Rectal smooth muscle tissue (tissue), 1 donor: ENCODE results near the gene GTPBP1.

Experiments used
- H3K27ac ChIP-seq: one replicate; pipeline ENCODE4 v1.7.0; 2013; ENCODE audit warnings: low read depth, low read length, inconsistent platforms
- H3K27me3 ChIP-seq: one replicate; pipeline ENCODE4 v1.7.0; 2013; ENCODE audit warnings: low read length; ENCODE audit not compliant: control insufficient read depth, insufficient read depth
- H3K36me3 ChIP-seq: one replicate; pipeline ENCODE4 v1.7.0; 2013; ENCODE audit warnings: low read length; ENCODE audit not compliant: control insufficient read depth, insufficient read depth
- H3K4me1 ChIP-seq: one replicate; pipeline ENCODE4 v1.7.0; 2013; ENCODE audit warnings: low read length; ENCODE audit not compliant: control insufficient read depth, insufficient read depth
- H3K4me3 ChIP-seq: one replicate; pipeline ENCODE4 v1.7.0; 2013; ENCODE audit warnings: low read length
- H3K9ac ChIP-seq: one replicate; pipeline ENCODE4 v1.7.0; 2013; ENCODE audit warnings: low read length

Gene GTPBP1

DNA sequence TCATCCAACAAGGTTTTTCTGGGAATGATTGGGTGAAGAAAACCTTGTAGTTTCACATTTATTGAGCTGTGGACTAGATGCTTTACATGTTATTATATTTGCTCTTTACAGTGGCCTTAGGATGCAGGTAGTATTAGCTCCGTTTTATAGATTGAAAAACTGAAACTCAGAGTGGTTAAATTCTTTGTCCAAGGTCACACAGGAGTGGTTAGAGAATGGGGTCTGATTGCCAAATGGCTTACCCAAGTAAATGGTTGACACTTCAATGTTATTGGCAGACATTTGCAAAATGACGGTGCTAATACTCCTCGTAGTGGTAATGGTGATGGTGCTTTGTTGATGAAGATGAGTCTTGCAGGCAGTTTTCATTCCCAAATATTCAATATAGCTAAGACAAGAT, 2.2 kb downstream of the GTPBP1 start:
- no peaks in the 10 kb centered on the region for H3K27me3 ChIP-seq
- H3K4me1 ChIP-seq = peaks cover 14% of the 10 kb centered on the region
- peak overlapping the region; percentile 83 for H3K4me3 ChIP-seq
- no peak overlapping the region for H3K27ac ChIP-seq
- H3K36me3 ChIP-seq = no peaks in the 10 kb centered on the region
- H3K9ac ChIP-seq = no peak overlapping the region

DNA sequence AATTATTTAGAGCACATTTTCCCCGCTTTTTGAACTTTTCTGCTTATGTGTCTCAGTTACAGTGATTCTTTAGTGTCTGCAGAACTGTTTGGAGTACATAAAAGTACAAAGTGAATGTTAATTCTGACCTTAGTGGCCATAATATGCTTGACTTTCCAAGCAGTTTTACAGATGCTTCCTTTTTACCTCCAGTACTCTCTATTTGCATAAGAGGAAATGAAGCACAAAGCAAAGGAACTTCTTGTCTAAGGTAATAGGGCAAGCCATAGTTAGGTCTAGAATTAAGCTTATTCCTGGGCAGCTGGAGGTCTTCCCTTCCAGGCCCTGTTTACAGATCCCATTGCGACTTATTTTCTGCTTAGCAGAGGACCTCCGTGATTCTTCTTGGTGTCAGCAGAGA, 3.6 kb downstream of the GTPBP1 start:
- Histone ChIP-seq H3K27me3 (no peaks in the 10 kb centered on the region), H3K27ac (no peak overlapping the region), H3K4me1 (peaks cover 14% of the 10 kb centered on the region), H3K9ac (no peak overlapping the region), H3K4me3 (no peak overlapping the region), H3K36me3 (no peaks in the 10 kb centered on the region)

DNA sequence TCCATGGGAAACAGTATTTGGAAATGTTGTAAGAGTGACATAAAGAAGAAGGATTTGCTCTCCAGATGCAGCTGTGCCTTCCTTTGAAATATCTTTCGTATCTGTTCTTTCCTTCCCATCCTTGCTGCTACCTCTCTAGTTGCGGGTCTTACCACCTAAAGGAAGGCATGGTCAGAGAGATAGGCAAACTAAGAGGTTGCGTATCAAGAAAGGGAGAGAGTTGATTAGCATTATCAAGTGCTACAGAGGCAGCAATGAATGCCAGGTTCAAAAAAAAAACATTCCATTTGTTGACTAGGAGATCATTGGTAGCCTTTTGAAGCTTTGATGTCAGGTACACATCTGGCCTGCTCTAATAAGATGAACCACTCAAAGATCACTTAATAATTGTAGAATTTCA, 4.6 kb downstream of the GTPBP1 start:
- Histone ChIP-seq H3K27ac (no peak overlapping the region), H3K27me3 (no peaks in the 10 kb centered on the region), H3K36me3 (no peaks in the 10 kb centered on the region), H3K4me1 (peaks cover 8% of the 10 kb centered on the region), H3K4me3 (no peak overlapping the region), H3K9ac (no peak overlapping the region)

DNA sequence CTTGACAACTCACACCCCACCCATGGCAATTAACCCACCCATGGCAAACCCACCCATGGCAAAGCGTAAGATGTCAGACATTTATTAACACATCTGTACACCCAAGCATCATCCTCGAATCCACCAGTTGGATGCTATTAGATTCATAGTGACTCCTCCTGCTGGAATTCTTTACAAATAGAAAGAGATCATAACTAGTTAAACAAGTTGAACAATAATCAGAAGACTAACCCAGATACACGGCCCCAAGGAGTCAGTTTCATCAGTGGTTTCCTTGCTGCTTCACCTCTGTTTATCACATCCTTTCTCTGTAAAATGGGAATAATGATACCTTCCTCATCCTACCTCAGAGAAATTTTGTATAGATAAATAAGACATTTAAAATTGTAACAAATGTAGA, 5.1 kb downstream of the GTPBP1 start:
- Histone ChIP-seq H3K4me1 (peaks cover 8% of the 10 kb centered on the region), H3K9ac (no peak overlapping the region), H3K36me3 (peaks cover 2% of the 10 kb centered on the region), H3K4me3 (no peak overlapping the region), H3K27ac (no peak overlapping the region), H3K27me3 (no peaks in the 10 kb centered on the region)

DNA sequence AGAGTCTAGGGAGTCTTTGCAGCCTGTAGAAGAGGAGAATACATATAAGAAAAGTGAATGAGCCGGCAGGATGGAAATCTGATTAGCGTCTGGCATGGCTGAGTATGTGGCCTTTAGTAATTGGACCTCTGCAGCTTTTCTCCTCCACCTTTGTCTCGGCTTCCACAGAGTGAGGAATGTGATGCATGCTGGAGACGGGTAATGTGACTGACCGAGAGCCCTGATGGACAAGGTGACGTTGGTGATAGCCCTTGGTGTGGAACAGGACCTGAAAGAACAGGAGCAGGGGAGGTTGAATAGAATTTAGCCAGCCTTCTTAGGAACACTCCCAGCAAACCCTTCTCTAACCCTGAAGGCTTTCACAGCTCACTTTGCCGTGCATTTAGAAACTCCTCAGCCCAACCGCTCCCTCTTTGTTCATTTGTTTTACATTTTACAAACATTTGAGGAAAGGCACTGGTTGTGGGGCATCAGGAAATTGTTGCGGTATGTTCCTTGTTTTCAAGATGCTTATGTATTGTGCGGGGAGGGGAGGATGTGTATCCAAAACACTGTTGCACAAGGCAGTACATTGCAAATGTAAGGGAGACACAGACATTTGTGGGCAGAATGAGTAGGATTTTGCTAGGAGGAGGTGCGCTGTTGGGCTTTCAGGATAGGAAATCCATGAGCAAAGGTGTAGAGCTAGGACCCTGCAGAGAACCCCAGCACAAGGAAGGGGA, 6.9 kb downstream of the GTPBP1 start:
- Histone ChIP-seq H3K4me3 (no peak overlapping the region), H3K27me3 (no peaks in the 10 kb centered on the region), H3K4me1 (no peaks in the 10 kb centered on the region), H3K27ac (no peak overlapping the region), H3K36me3 (peaks cover 17% of the 10 kb centered on the region), H3K9ac (no peak overlapping the region)

DNA sequence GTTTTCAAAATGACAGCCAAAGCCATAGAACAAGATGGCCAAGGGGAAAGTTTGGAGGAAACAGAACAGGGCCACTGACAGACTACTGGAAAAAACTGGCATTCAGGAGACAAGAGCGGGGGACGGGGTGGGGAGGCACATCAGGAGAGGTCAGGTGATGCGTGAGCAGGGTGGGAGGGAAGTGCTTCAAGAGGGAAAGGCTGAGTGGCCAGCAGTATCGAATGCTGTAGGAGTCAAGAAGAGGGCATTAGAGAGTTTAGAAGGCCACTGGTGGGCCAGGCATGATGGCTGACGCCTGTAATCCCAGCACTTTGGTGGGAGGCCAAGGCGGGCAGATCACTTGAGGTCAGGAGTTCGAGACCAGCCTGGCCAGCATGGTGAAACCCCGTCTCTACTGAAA, 8.2 kb downstream of the GTPBP1 start:
- no peak overlapping the region for H3K9ac ChIP-seq
- H3K4me1 ChIP-seq = no peaks in the 10 kb centered on the region
- H3K27me3 ChIP-seq = no peaks in the 10 kb centered on the region
- H3K4me3 ChIP-seq = no peak overlapping the region
- no peak overlapping the region for H3K27ac ChIP-seq
- peaks cover 20% of the 10 kb centered on the region for H3K36me3 ChIP-seq

DNA sequence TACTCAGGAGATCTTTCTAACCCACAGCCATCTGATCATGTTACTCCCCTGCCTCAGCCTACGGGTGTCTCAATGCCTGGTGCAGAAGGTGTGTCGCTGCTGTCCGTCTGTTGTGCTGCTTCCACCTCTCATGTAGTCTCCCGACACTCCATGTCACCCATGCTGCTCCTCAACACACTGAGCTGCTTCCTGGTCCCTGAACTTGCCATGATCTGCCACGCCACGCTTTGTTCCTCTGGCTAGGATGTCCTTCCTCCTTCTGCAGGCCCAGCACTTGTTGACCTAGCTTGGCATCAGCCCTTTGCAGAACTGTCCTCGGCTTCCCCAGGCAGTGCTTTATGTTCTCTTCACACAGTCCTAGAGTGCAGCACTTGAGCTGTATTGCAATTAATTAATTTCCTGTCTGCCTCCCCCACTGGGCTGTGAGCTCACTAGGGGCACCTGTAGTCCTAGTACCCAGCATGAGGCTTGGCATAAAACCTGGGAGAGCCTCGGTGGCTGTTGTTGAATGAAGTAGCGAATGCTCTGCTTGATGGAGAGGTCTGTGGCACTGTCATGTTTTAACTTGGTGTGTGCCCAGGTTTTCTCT, 9.5 kb downstream of the GTPBP1 start:
- Histone ChIP-seq H3K36me3 (peaks cover 20% of the 10 kb centered on the region), H3K4me1 (no peaks in the 10 kb centered on the region), H3K9ac (no peak overlapping the region), H3K27me3 (no peaks in the 10 kb centered on the region), H3K27ac (no peak overlapping the region), H3K4me3 (no peak overlapping the region)

DNA sequence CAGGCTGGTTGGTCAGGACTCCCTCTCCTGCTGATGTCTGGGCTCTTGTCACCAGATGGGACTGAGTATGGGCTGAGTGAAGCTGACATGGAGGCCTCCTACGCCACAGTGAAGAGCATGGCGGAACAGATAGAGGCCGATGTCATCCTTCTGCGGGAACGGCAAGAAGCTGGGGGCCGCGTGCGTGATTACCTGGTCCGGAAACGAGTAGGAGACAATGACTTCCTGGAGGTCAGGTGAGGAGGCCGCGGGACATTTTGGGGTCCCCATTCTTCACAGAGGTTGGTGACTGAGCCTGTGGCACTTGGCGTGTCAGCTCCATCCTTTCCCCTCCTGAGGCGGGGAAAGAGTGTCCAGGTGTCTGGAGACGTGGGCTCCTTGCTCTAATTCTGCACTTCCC, 10.1 kb downstream of the GTPBP1 start:
- Histone ChIP-seq H3K27me3 (no peaks in the 10 kb centered on the region), H3K36me3 (peaks cover 20% of the 10 kb centered on the region), H3K9ac (no peak overlapping the region), H3K4me3 (no peak overlapping the region), H3K4me1 (no peaks in the 10 kb centered on the region), H3K27ac (no peak overlapping the region)

DNA sequence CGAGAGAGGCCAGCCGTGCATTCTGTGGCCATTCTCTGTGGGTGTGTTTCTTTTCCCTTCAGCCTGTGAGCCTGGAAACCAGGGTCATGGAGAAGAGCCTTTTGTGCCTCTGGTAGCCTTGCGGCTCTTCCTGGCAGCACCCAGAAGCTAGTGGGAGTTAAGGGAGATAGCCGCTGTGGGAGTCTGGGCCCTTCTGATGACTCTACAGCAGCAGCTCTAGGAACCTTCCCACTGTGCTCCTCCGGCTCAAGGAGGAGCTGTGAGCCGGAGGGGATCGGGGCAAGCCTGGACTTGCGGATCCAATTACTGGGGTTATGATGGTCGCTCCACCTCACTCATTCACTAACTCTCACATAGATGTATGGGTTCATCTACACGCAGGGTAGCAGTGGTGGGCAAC, 10.5 kb downstream of the GTPBP1 start:
- H3K27me3 ChIP-seq = no peaks in the 10 kb centered on the region
- H3K27ac ChIP-seq = no peak overlapping the region
- peaks cover 20% of the 10 kb centered on the region for H3K36me3 ChIP-seq
- H3K4me3 ChIP-seq = no peak overlapping the region
- no peaks in the 10 kb centered on the region for H3K4me1 ChIP-seq
- no peak overlapping the region for H3K9ac ChIP-seq

DNA sequence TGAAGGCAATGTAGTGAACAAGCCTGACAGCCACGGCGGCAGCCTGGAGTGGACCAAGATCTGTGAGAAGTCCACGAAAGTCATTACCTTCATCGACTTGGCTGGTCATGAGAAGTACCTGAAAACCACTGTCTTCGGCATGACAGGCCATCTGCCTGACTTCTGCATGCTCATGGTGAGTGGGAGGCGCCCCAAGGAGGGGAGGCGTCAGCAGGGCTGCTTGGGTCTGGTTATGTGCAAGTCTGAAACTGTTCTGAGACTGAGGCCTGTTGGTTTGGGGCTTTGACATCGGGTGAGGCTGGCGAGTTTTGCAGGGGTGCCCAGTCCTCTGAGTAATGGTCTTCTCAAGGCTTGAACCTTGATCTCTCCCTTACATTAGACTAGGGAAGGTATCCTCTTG, 11.1 kb downstream of the GTPBP1 start:
- peaks cover 20% of the 10 kb centered on the region for H3K36me3 ChIP-seq
- H3K9ac ChIP-seq = no peak overlapping the region
- no peaks in the 10 kb centered on the region for H3K4me1 ChIP-seq

DNA sequence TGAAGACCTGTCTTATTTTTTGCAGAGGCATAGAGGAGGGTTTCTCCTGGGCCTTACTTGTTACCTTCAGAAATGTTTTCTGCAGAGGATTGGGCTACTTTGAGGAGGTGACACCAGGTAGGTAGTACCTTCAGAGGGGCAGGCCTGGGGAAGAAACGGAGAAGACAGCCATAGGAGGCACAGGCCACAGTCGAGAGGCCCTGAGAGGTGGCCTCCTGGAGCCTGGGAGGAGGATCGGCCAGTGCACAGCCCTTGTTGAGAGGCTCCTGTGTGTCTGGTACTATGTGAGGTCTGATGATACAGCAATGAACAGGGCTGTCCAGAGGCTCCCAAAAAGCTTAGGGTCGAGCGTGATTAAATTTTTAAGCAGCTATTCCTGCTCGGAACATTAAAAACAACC, 11.5 kb downstream of the GTPBP1 start:
- H3K27ac ChIP-seq = no peak overlapping the region
- no peak overlapping the region for H3K4me3 ChIP-seq
- no peaks in the 10 kb centered on the region for H3K4me1 ChIP-seq
- H3K36me3 ChIP-seq = peaks cover 21% of the 10 kb centered on the region
- H3K9ac ChIP-seq = no peak overlapping the region
- no peaks in the 10 kb centered on the region for H3K27me3 ChIP-seq

More for the DNA sequence above, 11.1 kb downstream of the GTPBP1 start:
- H3K4me3 ChIP-seq = no peak overlapping the region
- H3K27me3 ChIP-seq = no peaks in the 10 kb centered on the region
- H3K27ac ChIP-seq = no peak overlapping the region

DNA sequence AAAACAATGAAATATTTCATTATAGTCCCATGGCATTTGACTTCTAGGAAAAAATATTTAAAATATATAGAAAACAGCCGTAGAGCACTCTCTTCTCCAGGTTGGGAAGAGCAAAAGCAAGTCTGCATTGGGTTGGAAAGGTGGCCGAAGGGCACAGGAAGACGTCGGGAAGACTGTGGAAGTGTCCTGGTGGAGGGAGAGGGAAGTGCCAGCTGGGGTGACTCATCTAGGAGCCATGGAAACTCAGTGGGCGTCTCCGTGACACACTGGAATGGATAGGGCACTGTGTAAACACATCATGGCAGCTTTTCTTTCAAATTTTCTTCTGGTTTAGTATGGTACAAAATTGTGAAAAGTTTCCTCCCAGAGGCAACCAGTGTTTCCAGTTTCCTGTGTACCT, 12.7 kb downstream of the GTPBP1 start:
- Histone ChIP-seq H3K4me3 (no peak overlapping the region), H3K27ac (no peak overlapping the region), H3K36me3 (peaks cover 33% of the 10 kb centered on the region), H3K4me1 (no peaks in the 10 kb centered on the region), H3K9ac (no peak overlapping the region), H3K27me3 (no peaks in the 10 kb centered on the region)

DNA sequence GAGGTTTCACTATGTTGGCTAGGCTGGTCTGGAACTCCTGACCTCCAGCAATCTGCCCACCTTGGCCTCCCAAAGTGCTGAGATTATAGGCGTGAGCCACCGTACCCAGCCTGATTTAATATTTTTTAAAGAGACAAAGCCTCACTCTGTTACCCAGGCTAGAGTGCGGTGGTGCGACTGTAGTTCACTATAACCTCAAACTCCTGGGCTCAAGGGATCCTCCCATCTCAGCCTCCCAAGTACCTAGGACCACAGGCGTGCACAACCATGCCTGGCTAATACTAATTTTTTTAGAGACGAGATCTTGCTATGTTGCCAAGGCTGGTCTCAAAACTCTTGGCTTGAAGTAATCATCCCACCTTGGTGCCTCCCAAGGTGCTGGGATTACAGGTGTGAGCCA, 13.5 kb downstream of the GTPBP1 start:
- no peak overlapping the region for H3K4me3 ChIP-seq
- H3K36me3 ChIP-seq = peaks cover 37% of the 10 kb centered on the region
- H3K9ac ChIP-seq = no peak overlapping the region
- H3K27ac ChIP-seq = no peak overlapping the region
- H3K4me1 ChIP-seq = no peaks in the 10 kb centered on the region
- H3K27me3 ChIP-seq = no peaks in the 10 kb centered on the region
